Testis (tissue), 2 donors: ENCODE results near the gene TXNRD3.

Experiments
- POLR2A ChIP-seq: fragments of 450-650 bp; IDR thresholded peaks from one replicate; pipeline ENCODE4 v1.6.1; 2017; ENCODE audit warnings: antibody characterized with exemption, mild to moderate bottlenecking, moderate library complexity
- TF ChIP-seq, protein P1 (sequence below), 3 experiments: fragments of 450-650 bp in 2 of 3; fragments of 200-600 bp in 1 of 3; sonication (generic) in 1 of 3; IDR thresholded peaks; one replicate each; pipeline ENCODE4 v1.5.1; 2016 to 2019; ENCODE audit warnings: antibody characterized with exemption in 3 of 3, mild to moderate bottlenecking in 2 of 3, moderate library complexity in 1 of 3

DNA sequence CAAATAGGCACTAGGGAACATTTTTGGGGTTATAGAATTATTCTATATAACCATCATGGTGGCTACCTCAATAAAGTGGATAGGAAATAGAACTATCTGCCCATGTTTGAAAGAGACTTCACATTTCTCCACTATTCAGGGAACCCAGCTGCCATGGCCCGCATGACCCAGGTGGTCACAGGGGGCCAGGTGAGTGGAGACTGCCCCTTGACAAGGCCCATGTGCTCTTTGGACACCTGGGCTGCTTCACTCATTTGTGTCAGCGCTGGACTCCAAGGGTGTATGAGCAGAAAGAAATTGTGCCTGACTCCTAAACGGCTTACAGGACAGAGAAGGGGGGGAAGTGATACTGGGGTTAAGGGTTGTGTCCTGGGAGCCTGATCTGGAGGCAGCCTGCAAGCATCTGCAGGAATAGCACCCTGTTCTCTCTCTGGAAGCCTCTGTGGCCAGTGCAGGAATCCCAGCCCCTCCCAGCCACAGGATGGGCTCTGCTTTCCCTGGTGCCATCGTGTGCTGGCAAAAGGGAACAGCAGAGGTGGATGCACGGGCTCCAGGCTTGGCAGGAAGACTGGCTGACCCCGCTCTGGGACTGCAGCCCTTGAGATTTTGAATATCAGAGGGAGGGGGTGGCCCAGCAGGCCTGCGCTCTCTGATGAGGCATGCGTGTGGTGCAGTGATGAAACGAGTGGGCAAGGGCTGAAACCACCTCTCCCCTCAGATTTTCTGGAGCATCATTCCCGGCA, 87.1 kb downstream of the TXNRD3 start:
- TF ChIP-seq, protein P1, sequence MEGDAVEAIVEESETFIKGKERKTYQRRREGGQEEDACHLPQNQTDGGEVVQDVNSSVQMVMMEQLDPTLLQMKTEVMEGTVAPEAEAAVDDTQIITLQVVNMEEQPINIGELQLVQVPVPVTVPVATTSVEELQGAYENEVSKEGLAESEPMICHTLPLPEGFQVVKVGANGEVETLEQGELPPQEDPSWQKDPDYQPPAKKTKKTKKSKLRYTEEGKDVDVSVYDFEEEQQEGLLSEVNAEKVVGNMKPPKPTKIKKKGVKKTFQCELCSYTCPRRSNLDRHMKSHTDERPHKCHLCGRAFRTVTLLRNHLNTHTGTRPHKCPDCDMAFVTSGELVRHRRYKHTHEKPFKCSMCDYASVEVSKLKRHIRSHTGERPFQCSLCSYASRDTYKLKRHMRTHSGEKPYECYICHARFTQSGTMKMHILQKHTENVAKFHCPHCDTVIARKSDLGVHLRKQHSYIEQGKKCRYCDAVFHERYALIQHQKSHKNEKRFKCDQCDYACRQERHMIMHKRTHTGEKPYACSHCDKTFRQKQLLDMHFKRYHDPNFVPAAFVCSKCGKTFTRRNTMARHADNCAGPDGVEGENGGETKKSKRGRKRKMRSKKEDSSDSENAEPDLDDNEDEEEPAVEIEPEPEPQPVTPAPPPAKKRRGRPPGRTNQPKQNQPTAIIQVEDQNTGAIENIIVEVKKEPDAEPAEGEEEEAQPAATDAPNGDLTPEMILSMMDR (IDR thresholded peaks at IDR 0.05) = no peak
- no peak for TF ChIP-seq POLR2A
